BE2C (cell line): ENCODE results near the gene ARHGAP24.

Source experiments
- DNase-seq: peaks from one replicate; pipeline ENCODE4 v3.0.0-alpha.2; 2020
- H3K27me3 ChIP-seq: fragments of 250-450 bp; sonication (Bioruptor Pico); 2 replicates; pipeline ENCODE4 v1.5.1; 2020; ENCODE audit warnings: mild to moderate bottlenecking
- H3K36me3 ChIP-seq: fragments of 250-450 bp; sonication (Bioruptor Pico); 2 replicates; pipeline ENCODE4 v1.5.1; 2020; ENCODE audit warnings: mild to moderate bottlenecking
- H3K4me1 ChIP-seq: fragments of 250-450 bp; sonication (Bioruptor Pico); 2 replicates; pipeline ENCODE4 v1.5.1; 2020
- H3K4me3 ChIP-seq: 2 replicates; pipeline ENCODE4 v1.5.1; 2011; ENCODE audit warnings: low read depth, low read length
- H3K9me3 ChIP-seq: fragments of 250-450 bp; sonication (Bioruptor Pico); 2 replicates; pipeline ENCODE4 v1.5.1; 2020
- TF ChIP-seq, protein P1 (sequence below): IDR thresholded peaks from 2 replicates; pipeline ENCODE4 v1.5.1; 2012; ENCODE audit warnings: mild to moderate bottlenecking, low read depth, low read length

The ARHGAP24 gene

DNA sequence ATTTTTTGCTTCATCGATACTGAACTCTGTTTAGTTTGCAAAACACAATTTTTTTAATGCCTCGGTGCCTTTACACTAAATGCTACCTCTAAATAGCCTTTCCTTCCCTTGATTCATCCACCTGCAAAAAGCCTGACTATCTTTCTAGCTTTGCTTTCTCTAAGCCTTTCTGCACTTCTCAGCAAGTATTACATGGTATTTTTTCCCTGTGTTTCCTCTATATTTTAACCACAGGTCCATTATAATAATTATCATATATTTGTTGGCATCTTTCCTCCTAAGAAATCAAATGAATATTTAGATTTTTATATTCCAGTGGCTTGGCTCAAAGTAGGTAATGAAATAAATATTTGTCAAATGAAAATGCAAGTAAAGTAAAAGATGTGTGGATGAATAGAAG lies 196.2 kb downstream of the ARHGAP24 start:
- Histone ChIP-seq H3K36me3 (no peaks in the 10 kb centered on the region), H3K9me3 (peaks cover 5% of the 10 kb centered on the region; the same call in 1 of the 2 replicates), H3K4me3 (no peak overlapping the region), H3K27me3 (no peaks in the 10 kb centered on the region), H3K4me1 (peaks cover 5% of the 10 kb centered on the region)
- DNase-seq: no peak
- TF ChIP-seq, protein P1, sequence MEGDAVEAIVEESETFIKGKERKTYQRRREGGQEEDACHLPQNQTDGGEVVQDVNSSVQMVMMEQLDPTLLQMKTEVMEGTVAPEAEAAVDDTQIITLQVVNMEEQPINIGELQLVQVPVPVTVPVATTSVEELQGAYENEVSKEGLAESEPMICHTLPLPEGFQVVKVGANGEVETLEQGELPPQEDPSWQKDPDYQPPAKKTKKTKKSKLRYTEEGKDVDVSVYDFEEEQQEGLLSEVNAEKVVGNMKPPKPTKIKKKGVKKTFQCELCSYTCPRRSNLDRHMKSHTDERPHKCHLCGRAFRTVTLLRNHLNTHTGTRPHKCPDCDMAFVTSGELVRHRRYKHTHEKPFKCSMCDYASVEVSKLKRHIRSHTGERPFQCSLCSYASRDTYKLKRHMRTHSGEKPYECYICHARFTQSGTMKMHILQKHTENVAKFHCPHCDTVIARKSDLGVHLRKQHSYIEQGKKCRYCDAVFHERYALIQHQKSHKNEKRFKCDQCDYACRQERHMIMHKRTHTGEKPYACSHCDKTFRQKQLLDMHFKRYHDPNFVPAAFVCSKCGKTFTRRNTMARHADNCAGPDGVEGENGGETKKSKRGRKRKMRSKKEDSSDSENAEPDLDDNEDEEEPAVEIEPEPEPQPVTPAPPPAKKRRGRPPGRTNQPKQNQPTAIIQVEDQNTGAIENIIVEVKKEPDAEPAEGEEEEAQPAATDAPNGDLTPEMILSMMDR: no peak

DNA sequence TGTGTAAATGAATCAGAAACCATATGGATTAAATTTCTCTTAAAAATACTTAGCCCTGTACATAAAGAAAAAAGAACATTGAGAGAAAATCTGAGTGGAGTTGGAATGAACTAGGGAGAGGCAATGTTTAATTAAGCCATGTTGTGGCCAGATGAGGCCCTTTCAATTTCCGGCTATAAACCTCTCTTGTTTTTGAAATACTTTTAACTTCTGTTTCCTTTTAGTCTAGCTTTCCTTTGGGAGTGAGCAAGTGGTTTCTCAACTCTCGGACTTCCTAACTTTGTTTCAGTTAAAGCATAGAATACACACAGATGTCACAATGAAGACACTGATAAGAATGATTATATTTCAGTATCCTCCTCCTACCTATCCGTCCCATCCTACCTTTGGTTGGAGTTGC lies 197.2 kb downstream of the ARHGAP24 start:
- Histone ChIP-seq H3K4me1 (peaks cover 15% of the 10 kb centered on the region), H3K9me3 (peaks cover 3% of the 10 kb centered on the region; the same call in 1 of the 2 replicates), H3K4me3 (no peak overlapping the region), H3K36me3 (no peaks in the 10 kb centered on the region), H3K27me3 (no peaks in the 10 kb centered on the region)
- TF ChIP-seq, protein P1: no peak
- DNase-seq: no peak

DNA sequence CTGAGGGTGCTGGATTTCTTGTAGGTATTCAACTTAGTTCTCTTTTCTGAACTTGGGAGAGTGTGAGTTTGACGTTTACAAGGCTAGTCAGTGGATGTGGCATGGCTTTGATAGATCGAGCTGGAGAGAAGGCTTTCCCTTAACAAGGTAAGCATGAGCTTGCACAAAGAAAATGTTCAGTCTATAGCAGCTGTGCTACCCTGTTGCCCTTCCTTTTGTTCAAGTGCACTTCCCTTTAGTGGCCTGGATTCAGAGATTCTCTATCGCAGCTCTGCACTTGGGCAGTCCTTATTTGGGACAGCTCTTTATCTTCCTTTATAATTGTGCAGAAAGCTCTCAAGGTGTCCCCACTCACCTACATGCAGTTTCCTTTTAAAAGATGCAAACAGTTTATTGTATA lies 198.0 kb downstream of the ARHGAP24 start:
- TF ChIP-seq, protein P1: no peak
- Histone ChIP-seq H3K4me3 (no peak overlapping the region), H3K4me1 (peaks cover 15% of the 10 kb centered on the region), H3K9me3 (no peaks in the 10 kb centered on the region), H3K27me3 (no peaks in the 10 kb centered on the region), H3K36me3 (no peaks in the 10 kb centered on the region)
- no peak for DNase-seq

DNA sequence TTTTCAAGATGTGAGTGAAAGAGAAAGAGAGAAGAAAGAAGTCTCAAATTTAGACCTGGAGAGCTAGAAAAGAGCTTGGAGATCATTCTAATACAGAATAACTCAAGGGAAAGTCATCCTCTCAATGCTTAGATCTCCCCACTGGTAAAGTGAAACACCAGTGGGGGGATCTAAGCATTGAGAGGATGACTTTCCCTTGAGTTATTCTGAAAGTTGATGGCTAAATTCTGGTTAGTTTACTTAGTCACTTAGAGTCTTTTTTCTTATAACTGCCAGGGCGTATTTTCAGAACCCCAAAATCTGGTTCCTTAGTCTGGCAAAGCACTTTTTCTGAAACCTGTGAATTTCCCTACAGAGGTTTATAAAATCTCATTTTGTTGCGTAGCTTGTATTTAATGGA lies 198.6 kb downstream of the ARHGAP24 start:
- no peak for DNase-seq
- TF ChIP-seq, protein P1: no peak
- Histone ChIP-seq H3K27me3 (no peaks in the 10 kb centered on the region), H3K4me1 (peaks cover 15% of the 10 kb centered on the region), H3K36me3 (no peaks in the 10 kb centered on the region), H3K4me3 (no peak overlapping the region), H3K9me3 (no peaks in the 10 kb centered on the region)

DNA sequence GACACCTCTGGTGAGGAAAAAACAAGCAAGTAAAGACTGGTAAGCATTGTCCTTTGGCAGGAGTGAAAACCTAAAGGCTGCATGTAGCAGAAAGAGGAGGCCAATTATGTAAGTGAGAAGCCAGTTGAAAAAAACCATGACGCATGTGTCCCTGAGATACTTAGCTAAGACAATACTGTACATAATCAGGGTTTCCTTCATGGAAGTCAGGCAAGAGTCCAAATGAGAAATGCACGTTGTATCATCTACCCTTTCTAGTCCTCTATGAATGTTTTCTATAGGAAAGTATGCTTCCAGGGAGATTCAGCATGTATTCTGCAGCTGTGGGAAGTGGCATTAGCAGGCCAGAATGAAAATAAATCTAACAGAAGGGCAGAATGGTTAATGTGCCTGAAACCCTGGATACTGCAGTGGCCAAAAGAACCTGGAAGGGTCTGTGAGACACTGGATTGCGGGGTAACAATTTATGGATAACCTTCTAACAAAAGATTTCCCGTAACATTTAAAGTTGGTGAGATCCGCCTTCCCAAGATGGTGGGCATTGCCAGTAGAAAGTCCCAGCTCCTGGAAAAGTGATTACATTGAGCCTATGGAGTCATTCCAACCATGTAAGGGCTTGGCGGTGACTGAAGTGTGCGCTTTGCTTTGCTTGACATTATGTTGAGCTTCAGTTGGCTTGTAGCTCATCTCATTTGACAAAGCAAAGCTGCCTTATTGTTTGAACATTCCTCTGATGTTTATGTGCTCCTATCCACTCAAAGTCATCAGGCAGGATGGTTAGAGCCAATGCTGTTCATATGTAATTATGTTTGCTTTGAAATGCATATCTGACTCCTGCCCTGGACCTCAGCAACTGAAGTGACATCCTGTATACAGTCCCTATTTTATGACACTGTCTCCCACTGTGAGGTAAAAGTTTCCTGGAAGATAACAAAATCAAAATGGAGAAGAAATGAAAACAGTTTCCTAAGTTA lies 200.4 kb downstream of the ARHGAP24 start:
- H3K36me3 ChIP-seq: no peaks in the 10 kb centered on the region
- H3K4me3 ChIP-seq: no peak overlapping the region
- DNase-seq: no peak
- no peaks in the 10 kb centered on the region for H3K27me3 ChIP-seq
- TF ChIP-seq, protein P1: no peak
- H3K9me3 ChIP-seq: no peaks in the 10 kb centered on the region
- H3K4me1 ChIP-seq: peaks cover 15% of the 10 kb centered on the region

DNA sequence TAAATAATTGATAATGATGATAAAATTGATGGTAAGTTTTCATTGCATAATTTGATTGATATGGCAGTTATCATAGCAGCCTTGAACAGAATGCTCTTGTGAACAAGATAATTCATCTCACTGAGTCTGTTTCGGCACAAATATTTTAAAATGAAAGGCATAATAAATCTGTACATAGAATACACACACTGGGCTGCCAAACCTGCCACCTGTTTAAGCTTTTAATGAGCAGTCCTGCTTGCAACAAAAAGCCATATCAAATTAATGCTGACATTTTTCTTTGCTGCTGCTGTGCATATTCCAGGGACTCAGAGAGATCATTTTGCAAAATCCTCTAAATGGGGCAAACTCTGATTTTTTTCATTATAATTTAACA lies 201.1 kb downstream of the ARHGAP24 start:
- Histone ChIP-seq H3K4me3 (no peak overlapping the region), H3K27me3 (no peaks in the 10 kb centered on the region), H3K4me1 (peaks cover 15% of the 10 kb centered on the region), H3K9me3 (no peaks in the 10 kb centered on the region), H3K36me3 (no peaks in the 10 kb centered on the region)
- TF ChIP-seq, protein P1: no peak
- DNase-seq: no peak
